Activated T-cell treated with anti-CD3 and anti-CD28 coated beads for 24 hours (primary cell): ENCODE data around the gene SEPSECS.
"Not testable (repeated sequence)": the region's sequence is repeated elsewhere in the genome, so short reads cannot be mapped to it uniquely, and the experiment has no call there.

Experiments
- DNase-seq: peaks from one replicate; pipeline ENCODE4 v3.0.0-alpha.2; 2020; ENCODE audit warnings: low read depth

The SEPSECS gene

GRCh38 chr4:25109511-25109910 lies 50.7 kb downstream of the SEPSECS start:
- no peak for DNase-seq

GRCh38 chr4:25108556-25108955 lies 51.7 kb downstream of the SEPSECS start:
- no peak for DNase-seq

GRCh38 chr4:25107827-25108516 lies 52.3 kb downstream of the SEPSECS start:
- no peak for DNase-seq

GRCh38 chr4:25106363-25107151 lies 53.7 kb downstream of the SEPSECS start:
- DNase-seq, result no peak

GRCh38 chr4:25104591-25104990 lies 55.7 kb downstream of the SEPSECS start:
- DNase-seq, result no peak

GRCh38 chr4:25103418-25103817 lies 56.8 kb downstream of the SEPSECS start:
- DNase-seq, result no peak

- DNase-seq, result no peak
Measured at GRCh38 chr4:25101836-25102235, 58.4 kb downstream of the SEPSECS start.

- DNase-seq, result no peak
Measured at GRCh38 chr4:25100710-25101109, 59.5 kb downstream of the SEPSECS start.

GRCh38 chr4:25100021-25100555 lies 60.2 kb downstream of the SEPSECS start:
- no peak for DNase-seq

- DNase-seq, result no peak
Measured at GRCh38 chr4:25098964-25099891, 61.0 kb downstream of the SEPSECS start.

- DNase-seq, result no peak
Measured at GRCh38 chr4:25096981-25097443, 63.2 kb downstream of the SEPSECS start.

GRCh38 chr4:25096251-25096980 lies 63.8 kb downstream of the SEPSECS start:
- DNase-seq, result no peak

- DNase-seq, result no peak
Measured at GRCh38 chr4:25095837-25096236, 64.4 kb downstream of the SEPSECS start.

GRCh38 chr4:25092139-25092538 lies 68.1 kb downstream of the SEPSECS start:
- no peak for DNase-seq

GRCh38 chr4:25090516-25090915 lies 69.7 kb downstream of the SEPSECS start:
- DNase-seq, result no peak

- no peak for DNase-seq
Measured at GRCh38 chr4:25089051-25089763, 71.0 kb downstream of the SEPSECS start.

- no peak for DNase-seq
Measured at GRCh38 chr4:25088093-25088952, 71.9 kb downstream of the SEPSECS start.

- no peak for DNase-seq
Measured at GRCh38 chr4:25085671-25086070, 74.6 kb downstream of the SEPSECS start.

- not testable (repeated sequence) for DNase-seq
Measured at GRCh38 chr4:25083441-25083840, 76.8 kb downstream of the SEPSECS start.
